Activated CD8-positive, alpha-beta T cell treated with anti-CD3 and anti-CD28 coated beads for 36 hours (primary cell): ENCODE data around the gene RPS6KA2. TPM values are rescaled to one million over a fixed set of nuclear protein-coding genes. Genes with fewer than 3 reads are reported as not detected.
"Not testable (repeated sequence)": the region's sequence is repeated elsewhere in the genome, so short reads cannot be mapped to it uniquely, and the experiment has no call there.

Experiments used
- ATAC-seq: fragments of 200-7000 bp; cut with Tn5 transposase; one replicate; pipeline ENCODE4 v1.10.0; 2021; ENCODE audit warnings: mild to moderate bottlenecking, moderate library complexity
- CTCF ChIA-PET: fragments of 350-600 bp; sonication (Branson Sonifier 250); formaldehyde crosslinking; loops from one replicate; lab custom pipeline; 2021; ENCODE audit warnings: antibody characterized with exemption; lab: Charles Lee
- POLR2A ChIA-PET: fragments of 350-600 bp; sonication (Branson Sonifier 250); formaldehyde crosslinking; loops from one replicate; lab custom pipeline; 2021; ENCODE audit warnings: antibody characterized with exemption; lab: Charles Lee
- DNase-seq: peaks from one replicate; pipeline ENCODE4 v3.0.0-alpha.2; 2020
- H3K27ac Mint-ChIP-seq: one replicate; pipeline ENCODE4 v1.8.0; 2021; ENCODE audit warnings: mild to moderate bottlenecking, mixed read lengths
- H3K27me3 Mint-ChIP-seq: one replicate; pipeline ENCODE4 v1.8.0; 2021; ENCODE audit warnings: mixed read lengths
- H3K36me3 Mint-ChIP-seq: one replicate; pipeline ENCODE4 v1.8.0; 2021; ENCODE audit warnings: low read depth, mixed read lengths
- H3K4me1 Mint-ChIP-seq: one replicate; pipeline ENCODE4 v1.8.0; 2021; ENCODE audit warnings: low read depth, mixed read lengths
- H3K4me3 Mint-ChIP-seq: one replicate; pipeline ENCODE4 v1.8.0; 2021; ENCODE audit warnings: mild to moderate bottlenecking, moderate library complexity, mixed read lengths
- H3K9me3 Mint-ChIP-seq: one replicate; pipeline ENCODE4 v1.8.0; 2021; ENCODE audit warnings: mixed read lengths
- CTCF ChIP-seq: fragments of 200-600 bp; IDR thresholded peaks from one replicate; pipeline ENCODE4 v1.8.0; 2022; ENCODE audit warnings: antibody characterized with exemption, mild to moderate bottlenecking
- intact Hi-C: fragments of 100-400 bp; cut with micrococcal nuclease; formaldehyde crosslinking; loops from one replicate; pipeline ENCODE4 v1.10.0; 2022
- total RNA-seq, 2 experiments: library from RNA; stranded (reverse); gene quantifications; one replicate each; pipeline ENCODE4 v1.2.3, GENCODE V29; 2021

Gene RPS6KA2
- total RNA-seq, 2 experiments from 2014 or later, result 5.8 TPM

- ChIA-PET CTCF (interaction anchor here (0.6 to 1.6 kb wide), 3 partner anchors 17 to 108 kb away, joined by 3 to 5 read pairs (median 4); no protein-coding TSS in a partner anchor), POLR2A (interaction anchor here (1.5 kb wide), 1 partner anchor 42 kb away, joined by 5 read pairs; no protein-coding TSS in a partner anchor)
- ATAC-seq, H3K9me3 Mint-ChIP-seq, H3K36me3 Mint-ChIP-seq, H3K4me1 Mint-ChIP-seq, H3K27me3 Mint-ChIP-seq, DNase-seq: not testable (repeated sequence)
- intact Hi-C loops, result loop anchor here (5.0 kb wide), 2 partner anchors 42 to 72 kb away; partner anchors contain the start of gene SFT2D1
- TF ChIP-seq CTCF, result peak; percentile 19
- H3K4me3 Mint-ChIP-seq, result peak overlapping the region; percentile 82
- peak overlapping the region; percentile 65 for H3K27ac Mint-ChIP-seq
Observed at GRCh38 chr6:166383802-166384363, 243.2 kb downstream of the RPS6KA2 start.

- peaks cover 7% of the 10 kb centered on the region for H3K4me1 Mint-ChIP-seq
- no peaks in the 10 kb centered on the region for H3K36me3 Mint-ChIP-seq
- intact Hi-C loops, result loop anchor here (5.0 kb wide), 2 partner anchors 41 to 71 kb away; partner anchors contain the start of gene SFT2D1
- H3K4me3 Mint-ChIP-seq, result peak within 1 kb of the TSS; percentile 82
- POLR2A ChIA-PET, result interaction anchor here (1.5 kb wide), 1 partner anchor 41 kb away, joined by 5 read pairs; no protein-coding TSS in a partner anchor
- peak within 1 kb of the TSS; percentile 65 for H3K27ac Mint-ChIP-seq
- no peak for TF ChIP-seq CTCF
- CTCF ChIA-PET, result interaction anchor here (0.9 to 1.6 kb wide), 2 partner anchors 18 to 49 kb away, joined by 3 to 5 read pairs; no protein-coding TSS in a partner anchor
- peak; percentile 95 for DNase-seq
- ATAC-seq, result peak; percentile 94
- H3K9me3 Mint-ChIP-seq, result no peaks in the 10 kb centered on the region
- no peaks in the 10 kb centered on the region for H3K27me3 Mint-ChIP-seq
Observed at GRCh38 chr6:166382933-166383801, 243.9 kb downstream of the RPS6KA2 start, which contains the start of gene MPC1. TSS of gene MPC1 (minus strand) at chr6:166382940. CDS start at chr6:166382876, 64 bp downstream.

GRCh38 chr6:166382500-166382932 lies 244.5 kb downstream of the RPS6KA2 start:
- CTCF ChIA-PET, result no interaction called here
- Mint-ChIP-seq H3K27me3 (no peaks in the 10 kb centered on the region), H3K4me1 (peaks cover 7% of the 10 kb centered on the region), H3K4me3 (peak overlapping the region; percentile 82), H3K27ac (peak overlapping the region; percentile 64), H3K9me3 (no peaks in the 10 kb centered on the region), H3K36me3 (no peaks in the 10 kb centered on the region)
- POLR2A ChIA-PET, result no interaction called here
- ATAC-seq (peak; percentile 6), DNase-seq (no peak)
- TF ChIP-seq CTCF, result no peak
- intact Hi-C loops, result loop anchor here (5.0 kb wide), 2 partner anchors 40 to 70 kb away; partner anchors contain the start of gene SFT2D1

- H3K9me3 Mint-ChIP-seq, result no peaks in the 10 kb centered on the region
- intact Hi-C loops, result loop anchor here (5.0 kb wide), 2 partner anchors 40 to 70 kb away; partner anchors contain the start of gene SFT2D1
- ChIA-PET CTCF (interaction anchor here (0.7 to 7.5 kb wide), 38 partner anchors 9 to 144 kb away, joined by 3 to 74 read pairs (median 5); partner anchors contain the start of genes PRR18 and SFT2D1), POLR2A (no interaction called here)
- no peaks in the 10 kb centered on the region for H3K27me3 Mint-ChIP-seq
- H3K27ac Mint-ChIP-seq, result peak overlapping the region; percentile 60
- ATAC-seq (peak; percentile 51), DNase-seq (peak; percentile 83)
- H3K4me3 Mint-ChIP-seq, result peak overlapping the region; percentile 82
- TF ChIP-seq CTCF, result peak; percentile 96
- no peaks in the 10 kb centered on the region for H3K36me3 Mint-ChIP-seq
- H3K4me1 Mint-ChIP-seq, result peaks cover 7% of the 10 kb centered on the region
Observed at GRCh38 chr6:166381733-166382499, 245.1 kb downstream of the RPS6KA2 start.
